GM23248 (cell line): ENCODE data around the gene NMT2. TPM values are rescaled to one million over a fixed set of nuclear protein-coding genes. Genes with fewer than 3 reads are reported as not detected.

Experiments used
- DNase-seq: peaks from one replicate; pipeline ENCODE4 v3.0.0-alpha.2; 2015
- H2AFZ ChIP-seq: fragments of 200-600 bp; sonication (generic); 2 replicates; pipeline ENCODE4 v1.6.1; 2016; ENCODE audit warnings: antibody characterized with exemption
- H3F3A ChIP-seq: fragments of 200-600 bp; sonication (generic); 2 replicates; pipeline ENCODE4 v1.6.1; 2016; ENCODE audit warnings: mild to moderate bottlenecking, antibody characterized with exemption, mixed run types; ENCODE audit not compliant: insufficient read depth
- H3K27ac ChIP-seq: fragments of 200-600 bp; sonication (generic); 2 replicates; pipeline ENCODE4 v1.5.1; 2016; ENCODE audit warnings: mild to moderate bottlenecking
- H3K27me3 ChIP-seq: fragments of 200-600 bp; sonication (generic); replicated peaks from 2 replicates; pipeline ENCODE4 v1.6.1; 2016; ENCODE audit warnings: mild to moderate bottlenecking; ENCODE audit not compliant: insufficient read depth
- H3K36me3 ChIP-seq: fragments of 200-600 bp; sonication (generic); 2 replicates; pipeline ENCODE4 v1.6.1; 2016; ENCODE audit warnings: low read depth, mild to moderate bottlenecking
- H3K4me1 ChIP-seq: fragments of 200-600 bp; sonication (generic); 2 replicates; pipeline ENCODE4 v1.6.1; 2016; ENCODE audit warnings: mild to moderate bottlenecking; ENCODE audit not compliant: insufficient read depth
- H3K4me2 ChIP-seq: fragments of 200-600 bp; sonication (generic); one replicate; pipeline ENCODE4 v1.6.1; 2016; ENCODE audit warnings: mild to moderate bottlenecking; ENCODE audit not compliant: unreplicated experiment
- H3K4me3 ChIP-seq: fragments of 200-600 bp; sonication (generic); 2 replicates; pipeline ENCODE4 v1.5.1; 2016; ENCODE audit warnings: mild to moderate bottlenecking
- H3K79me2 ChIP-seq: fragments of 200-600 bp; sonication (generic); 2 replicates; pipeline ENCODE4 v1.6.1; 2016; ENCODE audit warnings: mild to moderate bottlenecking; ENCODE audit not compliant: insufficient read depth
- H3K9ac ChIP-seq: fragments of 200-600 bp; sonication (generic); 2 replicates; pipeline ENCODE4 v1.6.1; 2016; ENCODE audit warnings: mild to moderate bottlenecking
- H3K9me2 ChIP-seq: fragments of 200-600 bp; sonication (generic); 2 replicates; pipeline ENCODE4 v1.6.1; 2016; ENCODE audit warnings: mixed run types, mild to moderate bottlenecking, moderate library complexity; ENCODE audit not compliant: insufficient read depth
- H3K9me3 ChIP-seq: fragments of 200-600 bp; sonication (generic); one replicate; pipeline ENCODE4 v1.6.1; 2017; ENCODE audit warnings: low read depth
- H4K20me1 ChIP-seq: fragments of 200-600 bp; sonication (generic); 2 replicates; pipeline ENCODE4 v1.6.0; 2016; ENCODE audit not compliant: insufficient read depth
- EZH2 ChIP-seq: fragments of 200-600 bp; sonication (generic); IDR thresholded peaks from 2 replicates; pipeline ENCODE4 v1.6.1; 2018; ENCODE audit warnings: antibody characterized with exemption, mild to moderate bottlenecking; ENCODE audit not compliant: insufficient read depth, poor library complexity, severe bottlenecking
- EZH2phosphoT487 ChIP-seq: fragments of 200-600 bp; sonication (generic); IDR thresholded peaks from 2 replicates; pipeline ENCODE4 v1.6.1; 2018; ENCODE audit warnings: antibody characterized with exemption, moderate library complexity, mild to moderate bottlenecking, low read depth; ENCODE audit not compliant: insufficient read depth
- WGBS, 2 experiments: methylation state at CpG; one replicate each; pipeline ENCODE4 v1.1.6; 2015 to 2017; ENCODE audit warnings: low lambda C conversion rate in 2 of 2, low coverage in 1 of 2; ENCODE audit errors: missing lambda C conversion rate in 2 of 2; 5-methylcytosine and 5-hydroxymethylcytosine counted together
- in situ Hi-C: fragments of 300-500 bp; cut with MboI; formaldehyde crosslinking; loops from 2 replicates; pipeline ENCODE4 v1.15.0; 2020
- polyA plus RNA-seq: library from polyadenylated mRNA; unstranded; fragments of >200 nt; fragmentation: Nextera tagmentation; extraction: Ambion mirVana; gene quantifications from 2 replicates; pipeline ENCODE4 v1.2.1, GENCODE V29; 2016
- total RNA-seq: library from RNA; depleted of rRNA; stranded (reverse); fragments of >200 nt; shearing (Covaris generic); gene quantifications from 2 replicates; pipeline ENCODE4 v1.2.3, GENCODE V29; 2014

NMT2 gene
- total and polyA plus RNA-seq, 2 experiments from 2014 or later = 26.3 to 35.9 TPM

- Histone ChIP-seq H2AFZ (no peak overlapping the region), H3K9ac (no peak overlapping the region), H3K27me3 (no peaks in the 10 kb centered on the region), H4K20me1 (no peaks in the 10 kb centered on the region), H3K9me3 (no peaks in the 10 kb centered on the region), H3F3A (no peaks in the 10 kb centered on the region), H3K36me3 (no peaks in the 10 kb centered on the region), H3K4me2 (no peak overlapping the region), H3K9me2 (no peaks in the 10 kb centered on the region), H3K4me1 (no peaks in the 10 kb centered on the region), H3K79me2 (peaks cover 96% of the 10 kb centered on the region), H3K27ac (no peak overlapping the region), H3K4me3 (no peak overlapping the region)
- in situ Hi-C loops = no loop called here
- no peak for DNase-seq
- WGBS, 2 experiments = 90 to 93% methylated on average over 14 of the region's 14 CpGs
- TF ChIP-seq EZH2phosphoT487 (no peak), EZH2 (no peak)
These were observed 12.4 kb downstream of the NMT2 start for GRCh38 chr10:15155978-15156656.

- H3K9ac ChIP-seq = no peak overlapping the region
- in situ Hi-C loops = no loop called here
- no peaks in the 10 kb centered on the region for H3K9me2 ChIP-seq
- no peaks in the 10 kb centered on the region for H3K9me3 ChIP-seq
- H3K79me2 ChIP-seq = peaks cover 98% of the 10 kb centered on the region
- no peaks in the 10 kb centered on the region for H3K36me3 ChIP-seq
- no peaks in the 10 kb centered on the region for H3F3A ChIP-seq
- H3K27me3 ChIP-seq = no peaks in the 10 kb centered on the region
- H4K20me1 ChIP-seq = no peaks in the 10 kb centered on the region
- no peak overlapping the region for H3K27ac ChIP-seq
- H3K4me3 ChIP-seq = no peak overlapping the region
- no peaks in the 10 kb centered on the region for H3K4me1 ChIP-seq
- TF ChIP-seq EZH2phosphoT487 = no peak
- TF ChIP-seq EZH2 = no peak
- no peak overlapping the region for H2AFZ ChIP-seq
- DNase-seq = no peak
- no peak overlapping the region for H3K4me2 ChIP-seq
These were observed 15.9 kb downstream of the NMT2 start for GRCh38 chr10:15152556-15152955.

GRCh38 chr10:15150563-15150962 is 17.9 kb downstream of the NMT2 start:
- H3K4me3 ChIP-seq = no peak overlapping the region
- H3K36me3 ChIP-seq = no peaks in the 10 kb centered on the region
- 96 to 98% methylated on average over 7 of the region's 7 CpGs for WGBS, 2 experiments
- H3K9ac ChIP-seq = no peak overlapping the region
- in situ Hi-C loops = no loop called here
- no peak for DNase-seq
- H3K27ac ChIP-seq = no peak overlapping the region
- no peaks in the 10 kb centered on the region for H3K9me2 ChIP-seq
- H2AFZ ChIP-seq = no peak overlapping the region
- no peaks in the 10 kb centered on the region for H3F3A ChIP-seq
- peaks cover 97% of the 10 kb centered on the region for H3K79me2 ChIP-seq
- H3K9me3 ChIP-seq = no peaks in the 10 kb centered on the region
- H4K20me1 ChIP-seq = no peaks in the 10 kb centered on the region
- H3K27me3 ChIP-seq = no peaks in the 10 kb centered on the region
- H3K4me1 ChIP-seq = no peaks in the 10 kb centered on the region
- TF ChIP-seq EZH2phosphoT487 (no peak), EZH2 (no peak)
- no peak overlapping the region for H3K4me2 ChIP-seq

GRCh38 chr10:15149042-15149771 is 19.3 kb downstream of the NMT2 start:
- Histone ChIP-seq H3K4me2 (no peak overlapping the region), H3K4me1 (peaks cover 7% of the 10 kb centered on the region; the same call in 1 of the 2 replicates), H3K36me3 (no peaks in the 10 kb centered on the region), H3F3A (no peaks in the 10 kb centered on the region), H2AFZ (no peak overlapping the region), H3K4me3 (no peak overlapping the region), H3K9me3 (no peaks in the 10 kb centered on the region), H3K27me3 (no peaks in the 10 kb centered on the region), H3K9ac (no peak overlapping the region), H3K27ac (no peak overlapping the region), H3K9me2 (no peaks in the 10 kb centered on the region), H3K79me2 (peaks cover 97% of the 10 kb centered on the region), H4K20me1 (no peaks in the 10 kb centered on the region)
- TF ChIP-seq EZH2phosphoT487 (no peak), EZH2 (no peak)
- in situ Hi-C loops = no loop called here
- 88 to 91% methylated on average over 8 to 10 of the region's 10 CpGs for WGBS, 2 experiments
- no peak for DNase-seq
